CD4-positive, CD25-positive, alpha-beta regulatory T cell (primary cell): ENCODE measurements around the gene F5. TPM values are rescaled to one million over a fixed set of nuclear protein-coding genes. Genes with fewer than 3 reads are reported as not detected.
A peak's percentile ranks its signal among the peaks of the same experiment; 100 is the strongest.
"Not testable (repeated sequence)": the region's sequence is repeated elsewhere in the genome, so short reads cannot be mapped to it uniquely, and the experiment has no call there.

ENCODE experiments used
- ATAC-seq, 2 donors: fragments of 150-1000 bp; cut with Tn5 transposase; one replicate each; pipeline ENCODE4 v1.10.0; 2021; ENCODE audit warnings: low read depth in 2 of 2, moderate number of reproducible peaks in 2 of 2, moderate library complexity in 1 of 2
- DNase-seq, 3 donors: peaks; one replicate each; pipeline versions ENCODE4 v3.0.0 to v3.0.0-alpha.2; 2012 to 2022; ENCODE audit warnings: mixed read lengths in 1 of 3
- H3K27ac ChIP-seq: one replicate; pipeline ENCODE4 v1.7.0; 2013; ENCODE audit warnings: mild to moderate bottlenecking, low read length; ENCODE audit not compliant: insufficient read depth, poor library complexity, severe bottlenecking
- H3K27me3 ChIP-seq: one replicate; pipeline ENCODE4 v1.7.0; 2013; ENCODE audit warnings: low read length; ENCODE audit not compliant: control insufficient read depth, insufficient read depth
- H3K36me3 ChIP-seq: one replicate; pipeline ENCODE4 v1.7.0; 2013; ENCODE audit warnings: mild to moderate bottlenecking, low read length, moderate library complexity; ENCODE audit not compliant: control insufficient read depth, insufficient read depth
- H3K4me1 ChIP-seq: 2 replicates; pipeline ENCODE4 v1.7.0; 2013; ENCODE audit warnings: mild to moderate bottlenecking, low read length; ENCODE audit not compliant: insufficient read depth, control insufficient read depth, poor library complexity, severe bottlenecking
- H3K4me3 ChIP-seq: one replicate; pipeline ENCODE4 v1.7.0; 2013; ENCODE audit warnings: low read depth, mild to moderate bottlenecking, low read length, moderate library complexity
- H3K9me3 ChIP-seq, 2 experiments: 1 replicate in 1 of 2; 2 replicates in 1 of 2; pipeline ENCODE4 v1.7.0; 2013; ENCODE audit warnings: low read length in 2 of 2, mild to moderate bottlenecking in 1 of 2, moderate library complexity in 1 of 2; ENCODE audit not compliant: control insufficient read depth in 2 of 2
- H3K27ac Mint-ChIP-seq, 3 donors: one replicate each; pipeline ENCODE4 v1.8.0; 2020 to 2022; ENCODE audit warnings: mild to moderate bottlenecking in 3 of 3, mixed read lengths in 3 of 3, moderate library complexity in 2 of 3
- H3K27me3 Mint-ChIP-seq: one replicate; pipeline ENCODE4 v1.8.0; 2022; ENCODE audit warnings: mild to moderate bottlenecking, mixed read lengths
- H3K36me3 Mint-ChIP-seq: one replicate; pipeline ENCODE4 v1.8.0; 2020; ENCODE audit warnings: mixed read lengths
- H3K4me1 Mint-ChIP-seq, 4 donors: one replicate each; pipeline ENCODE4 v1.8.0; 2020 to 2022; ENCODE audit warnings: mixed read lengths in 4 of 4, mild to moderate bottlenecking in 1 of 4
- H3K4me3 Mint-ChIP-seq, 4 donors: one replicate each; pipeline ENCODE4 v1.8.0; 2020 to 2022; ENCODE audit warnings: mild to moderate bottlenecking in 4 of 4, mixed read lengths in 4 of 4, moderate library complexity in 3 of 4
- H3K9me3 Mint-ChIP-seq, 7 donors: one replicate each; pipeline ENCODE4 v1.8.0; 2020 to 2022; ENCODE audit warnings: mixed read lengths in 7 of 7, mild to moderate bottlenecking in 3 of 7, moderate library complexity in 2 of 7
- polyA plus RNA-seq, 4 donors: library from polyadenylated mRNA; unstranded; fragments of 300-500 nt; fragmentation: Illumina TruSeq; gene quantifications; one replicate each; pipeline ENCODE4 v1.2.3, GENCODE V29; 2021
- total RNA-seq: library from RNA; stranded (reverse); gene quantifications from one replicate; pipeline ENCODE4 v1.2.3, GENCODE V29; 2022

F5 gene
- total and polyA plus RNA-seq, 5 donors from 2014 or later = 10.1 to 80.6 (median 23.6) TPM

DNA sequence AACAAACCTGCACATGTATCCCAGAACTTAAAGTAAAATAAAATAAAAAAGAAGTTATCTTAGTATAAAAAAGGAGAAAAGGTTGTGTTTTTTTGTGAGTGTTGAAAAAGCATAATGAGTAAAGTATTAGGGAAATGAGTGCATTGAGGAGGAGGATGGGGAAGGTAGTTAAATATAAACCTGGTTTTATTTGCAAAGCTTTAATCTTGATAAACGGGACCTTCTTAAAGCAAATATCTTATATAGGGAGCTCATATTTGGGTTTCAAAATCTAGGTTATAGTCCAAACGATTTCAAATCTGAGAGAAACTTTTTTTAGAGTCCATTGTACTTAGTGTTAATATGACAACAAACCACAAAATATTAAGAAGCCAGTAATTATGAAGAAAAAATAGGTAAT is 78.9 kb downstream of the F5 start:
- DNase-seq = no peak
- Mint-ChIP-seq H3K36me3 (no peaks in the 10 kb centered on the region), H3K27me3 (no peaks in the 10 kb centered on the region), H3K27ac (no peak overlapping the region), H3K9me3 (peaks cover 0 to 4% (median 0%) of the 10 kb centered on the region in 7 donors), H3K4me1 (peaks cover 15 to 38% (median 26%) of the 10 kb centered on the region in 4 donors), H3K4me3 (no peak overlapping the region)
- no peak overlapping the region for H3K27ac ChIP-seq
- H3K4me1 ChIP-seq = peaks cover 16% of the 10 kb centered on the region
- H3K9me3 ChIP-seq = no peaks in the 10 kb centered on the region
- H3K27me3 ChIP-seq = no peaks in the 10 kb centered on the region
- H3K4me3 ChIP-seq = no peak overlapping the region
- H3K36me3 ChIP-seq = no peaks in the 10 kb centered on the region
- ATAC-seq = no peak

- ATAC-seq, H3K4me3 ChIP-seq, H3K27me3 ChIP-seq, H3K9me3 ChIP-seq, H3K27ac Mint-ChIP-seq, H3K4me1 ChIP-seq, H3K36me3 Mint-ChIP-seq, H3K27ac ChIP-seq, DNase-seq, H3K36me3 ChIP-seq, H3K27me3 Mint-ChIP-seq, H3K9me3 Mint-ChIP-seq, H3K4me3 Mint-ChIP-seq: not testable (repeated sequence)
- peaks cover 8 to 24% (median 18%) of the 10 kb centered on the region in 4 donors for H3K4me1 Mint-ChIP-seq
Observed at GRCh38 chr1:169503601-169504000, 82.7 kb downstream of the F5 start.

- no peaks in the 10 kb centered on the region for H3K27me3 Mint-ChIP-seq
- H3K9me3 Mint-ChIP-seq = peaks cover 0 to 4% (median 0%) of the 10 kb centered on the region in 7 donors
- Histone ChIP-seq H3K4me3 (no peak overlapping the region), H3K9me3 (no peaks in the 10 kb centered on the region), H3K4me1 (no peaks in the 10 kb centered on the region), H3K27me3 (no peaks in the 10 kb centered on the region), H3K27ac (no peak overlapping the region), H3K36me3 (no peaks in the 10 kb centered on the region)
- H3K27ac Mint-ChIP-seq = no peak overlapping the region
- no peak for ATAC-seq
- DNase-seq = no peak
- H3K4me3 Mint-ChIP-seq = no peak overlapping the region
- peaks cover 0 to 7% (median 5%) of the 10 kb centered on the region in 4 donors for H3K4me1 Mint-ChIP-seq
- peaks cover 8% of the 10 kb centered on the region for H3K36me3 Mint-ChIP-seq
Observed at GRCh38 chr1:169499807-169500206, 86.5 kb downstream of the F5 start.

DNA sequence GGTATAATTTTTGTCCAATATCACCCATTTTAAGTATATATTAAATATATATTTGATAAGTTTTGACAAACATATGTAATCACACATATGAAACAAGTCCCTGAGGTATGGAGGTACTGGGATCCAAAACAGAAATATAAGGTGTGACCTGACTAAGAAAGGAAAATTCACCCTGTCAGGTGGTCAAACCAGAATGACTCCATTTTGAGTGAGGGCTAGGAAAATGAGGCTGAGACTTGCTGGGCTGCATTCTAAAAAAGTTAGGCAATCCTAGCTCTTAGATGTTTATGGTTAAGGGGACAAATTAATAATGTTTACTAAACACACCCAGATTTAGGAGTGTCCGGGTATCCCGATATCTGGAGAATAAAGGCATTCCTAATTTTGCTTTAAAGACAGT is 89.0 kb downstream of the F5 start:
- Mint-ChIP-seq H3K4me3 (no peak overlapping the region), H3K27ac (no peak overlapping the region), H3K4me1 (peaks cover 5 to 7% (median 6%) of the 10 kb centered on the region in 4 donors), H3K27me3 (no peaks in the 10 kb centered on the region), H3K36me3 (peaks cover 8% of the 10 kb centered on the region), H3K9me3 (peaks cover 0 to 4% (median 0%) of the 10 kb centered on the region in 7 donors)
- Histone ChIP-seq H3K27ac (no peak overlapping the region), H3K4me1 (no peaks in the 10 kb centered on the region), H3K4me3 (no peak overlapping the region), H3K36me3 (no peaks in the 10 kb centered on the region), H3K27me3 (peaks cover under 1% of the 10 kb centered on the region), H3K9me3 (no peaks in the 10 kb centered on the region)
- ATAC-seq (no peak), DNase-seq (no peak)

- Mint-ChIP-seq H3K4me3 (no peak overlapping the region), H3K36me3 (peaks cover 8% of the 10 kb centered on the region), H3K27ac (no peak overlapping the region), H3K9me3 (peaks cover 0 to 4% (median 0%) of the 10 kb centered on the region in 7 donors), H3K4me1 (peaks cover 5 to 7% (median 6%) of the 10 kb centered on the region in 4 donors), H3K27me3 (no peaks in the 10 kb centered on the region)
- Histone ChIP-seq H3K4me1 (no peaks in the 10 kb centered on the region), H3K9me3 (no peaks in the 10 kb centered on the region), H3K36me3 (no peaks in the 10 kb centered on the region), H3K27ac (no peak overlapping the region), H3K27me3 (peaks cover 2% of the 10 kb centered on the region), H3K4me3 (no peak overlapping the region)
- ATAC-seq (no peak), DNase-seq (peak in 1 of 3 donors; percentile 21)
Observed at GRCh38 chr1:169495916-169496315, 90.4 kb downstream of the F5 start.

- Histone ChIP-seq H3K27me3 (peaks cover 2% of the 10 kb centered on the region), H3K9me3 (no peaks in the 10 kb centered on the region), H3K4me1 (no peaks in the 10 kb centered on the region), H3K27ac (no peak overlapping the region), H3K4me3 (no peak overlapping the region), H3K36me3 (no peaks in the 10 kb centered on the region)
- Mint-ChIP-seq H3K9me3 (peaks cover 0 to 4% (median 0%) of the 10 kb centered on the region in 7 donors), H3K27me3 (no peaks in the 10 kb centered on the region), H3K4me1 (peaks cover 5 to 7% (median 6%) of the 10 kb centered on the region in 4 donors), H3K4me3 (no peak overlapping the region), H3K36me3 (peaks cover 8% of the 10 kb centered on the region), H3K27ac (no peak overlapping the region)
- ATAC-seq = no peak
- no peak for DNase-seq
Observed at GRCh38 chr1:169495046-169495775, 91.1 kb downstream of the F5 start.

GRCh38 chr1:169494343-169494742 is 91.9 kb downstream of the F5 start:
- Mint-ChIP-seq H3K27ac (no peak overlapping the region), H3K4me3 (no peak overlapping the region), H3K27me3 (no peaks in the 10 kb centered on the region), H3K36me3 (peaks cover 8% of the 10 kb centered on the region), H3K4me1 (peaks cover 1 to 7% (median 4%) of the 10 kb centered on the region in 4 donors), H3K9me3 (peaks cover 0 to 4% (median 0%) of the 10 kb centered on the region in 7 donors)
- DNase-seq (no peak), ATAC-seq (no peak)
- Histone ChIP-seq H3K36me3 (no peaks in the 10 kb centered on the region), H3K4me3 (no peak overlapping the region), H3K4me1 (no peaks in the 10 kb centered on the region), H3K27me3 (peaks cover 2% of the 10 kb centered on the region), H3K27ac (no peak overlapping the region), H3K9me3 (no peaks in the 10 kb centered on the region)

GRCh38 chr1:169493251-169493650 is 93.0 kb downstream of the F5 start:
- no peaks in the 10 kb centered on the region for H3K27me3 Mint-ChIP-seq
- H3K4me1 Mint-ChIP-seq = peaks cover 2 to 7% (median 4%) of the 10 kb centered on the region in 4 donors
- ATAC-seq (no peak), DNase-seq (no peak)
- Histone ChIP-seq H3K27me3 (peaks cover 2% of the 10 kb centered on the region), H3K27ac (no peak overlapping the region), H3K9me3 (no peaks in the 10 kb centered on the region), H3K36me3 (no peaks in the 10 kb centered on the region), H3K4me1 (no peaks in the 10 kb centered on the region), H3K4me3 (no peak overlapping the region)
- H3K36me3 Mint-ChIP-seq = peaks cover 3% of the 10 kb centered on the region
- H3K27ac Mint-ChIP-seq = no peak overlapping the region
- H3K9me3 Mint-ChIP-seq = peaks cover 0 to 3% (median 0%) of the 10 kb centered on the region in 7 donors
- H3K4me3 Mint-ChIP-seq = no peak overlapping the region
